ENCODE measurements around the gene PPP1R3A. TPM values are rescaled to one million over a fixed set of nuclear protein-coding genes. Genes with fewer than 3 reads are reported as not detected.
A peak's percentile ranks its signal among the peaks of the same experiment; 100 is the strongest.

Gene PPP1R3A
- total RNA-seq, 1 donor from 2014 or later: not detected

DNA sequence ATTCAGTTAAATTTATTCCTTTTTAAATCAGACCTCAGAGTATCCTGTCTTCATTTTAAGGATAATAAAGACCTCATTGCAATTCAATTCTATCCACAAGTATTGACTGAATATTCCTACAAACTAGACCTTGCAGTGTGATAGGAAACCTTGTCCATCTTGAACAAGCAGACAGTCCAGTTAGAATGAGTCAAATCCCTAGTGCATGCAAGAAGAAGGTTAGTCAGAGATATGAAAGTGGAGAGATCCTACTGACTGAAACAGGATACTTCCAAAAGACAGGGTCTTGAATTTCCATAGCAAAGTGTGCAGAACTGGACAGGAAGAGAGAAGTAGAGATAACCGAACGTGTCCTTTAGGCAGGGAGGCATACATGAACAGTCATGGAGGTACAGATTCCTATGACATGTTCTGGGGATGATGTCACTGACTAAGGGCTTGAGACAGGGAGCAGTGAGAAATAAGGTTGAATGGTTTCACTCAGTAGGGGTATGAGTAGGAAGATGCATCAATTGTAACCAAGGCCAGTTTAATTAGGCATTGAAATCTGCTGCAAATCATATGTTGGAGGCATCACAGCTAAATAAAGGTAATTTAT is 45.2 kb downstream of the PPP1R3A start:
- no peak overlapping the region for H3K27ac Mint-ChIP-seq (ENCODE audit: unreplicated experiment)
- H3K27me3 Mint-ChIP-seq (ENCODE audit: unreplicated experiment): no peaks in the 10 kb centered on the region
- no peak overlapping the region for H3K4me3 Mint-ChIP-seq (ENCODE audit: unreplicated experiment)
- H3K36me3 Mint-ChIP-seq (ENCODE audit: unreplicated experiment): no peaks in the 10 kb centered on the region
- H3K9me3 Mint-ChIP-seq (ENCODE audit: unreplicated experiment): peaks cover 11% of the 10 kb centered on the region
- peaks cover 8% of the 10 kb centered on the region for H3K4me1 Mint-ChIP-seq (ENCODE audit: unreplicated experiment)
- no peak for DNase-seq (ENCODE audit: extremely low spot score, unreplicated experiment)
- TF ChIP-seq, protein P1, sequence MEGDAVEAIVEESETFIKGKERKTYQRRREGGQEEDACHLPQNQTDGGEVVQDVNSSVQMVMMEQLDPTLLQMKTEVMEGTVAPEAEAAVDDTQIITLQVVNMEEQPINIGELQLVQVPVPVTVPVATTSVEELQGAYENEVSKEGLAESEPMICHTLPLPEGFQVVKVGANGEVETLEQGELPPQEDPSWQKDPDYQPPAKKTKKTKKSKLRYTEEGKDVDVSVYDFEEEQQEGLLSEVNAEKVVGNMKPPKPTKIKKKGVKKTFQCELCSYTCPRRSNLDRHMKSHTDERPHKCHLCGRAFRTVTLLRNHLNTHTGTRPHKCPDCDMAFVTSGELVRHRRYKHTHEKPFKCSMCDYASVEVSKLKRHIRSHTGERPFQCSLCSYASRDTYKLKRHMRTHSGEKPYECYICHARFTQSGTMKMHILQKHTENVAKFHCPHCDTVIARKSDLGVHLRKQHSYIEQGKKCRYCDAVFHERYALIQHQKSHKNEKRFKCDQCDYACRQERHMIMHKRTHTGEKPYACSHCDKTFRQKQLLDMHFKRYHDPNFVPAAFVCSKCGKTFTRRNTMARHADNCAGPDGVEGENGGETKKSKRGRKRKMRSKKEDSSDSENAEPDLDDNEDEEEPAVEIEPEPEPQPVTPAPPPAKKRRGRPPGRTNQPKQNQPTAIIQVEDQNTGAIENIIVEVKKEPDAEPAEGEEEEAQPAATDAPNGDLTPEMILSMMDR (IDR thresholded peaks at IDR 0.05): no peak

DNA sequence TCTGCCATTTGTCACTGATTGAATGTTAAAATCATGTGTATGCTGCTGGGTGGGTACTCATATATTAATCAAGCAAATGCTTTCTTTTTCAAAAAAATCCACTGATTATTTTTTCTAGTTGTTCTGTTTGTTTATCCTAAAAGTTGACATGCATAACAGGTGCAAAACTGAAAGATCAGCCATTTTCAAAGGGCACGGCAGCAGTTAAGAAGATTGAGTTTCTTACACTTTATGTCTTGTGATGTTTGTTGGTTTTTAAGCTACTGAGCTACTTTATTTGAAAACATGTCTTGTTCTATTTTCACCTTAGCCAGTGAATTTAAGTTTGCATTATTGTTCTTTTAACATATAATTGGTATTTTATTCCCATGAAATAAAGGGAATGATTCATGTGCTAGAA is 45.8 kb downstream of the PPP1R3A start:
- Mint-ChIP-seq H3K27me3 (ENCODE audit: unreplicated experiment) (no peaks in the 10 kb centered on the region), H3K4me3 (ENCODE audit: unreplicated experiment) (no peak overlapping the region), H3K36me3 (ENCODE audit: unreplicated experiment) (no peaks in the 10 kb centered on the region), H3K4me1 (ENCODE audit: unreplicated experiment) (peaks cover 8% of the 10 kb centered on the region), H3K9me3 (ENCODE audit: unreplicated experiment) (peaks cover 11% of the 10 kb centered on the region), H3K27ac (ENCODE audit: unreplicated experiment) (no peak overlapping the region)
- no peak for DNase-seq (ENCODE audit: extremely low spot score, unreplicated experiment)
- TF ChIP-seq, protein P1 (IDR thresholded peaks at IDR 0.05): no peak

DNA sequence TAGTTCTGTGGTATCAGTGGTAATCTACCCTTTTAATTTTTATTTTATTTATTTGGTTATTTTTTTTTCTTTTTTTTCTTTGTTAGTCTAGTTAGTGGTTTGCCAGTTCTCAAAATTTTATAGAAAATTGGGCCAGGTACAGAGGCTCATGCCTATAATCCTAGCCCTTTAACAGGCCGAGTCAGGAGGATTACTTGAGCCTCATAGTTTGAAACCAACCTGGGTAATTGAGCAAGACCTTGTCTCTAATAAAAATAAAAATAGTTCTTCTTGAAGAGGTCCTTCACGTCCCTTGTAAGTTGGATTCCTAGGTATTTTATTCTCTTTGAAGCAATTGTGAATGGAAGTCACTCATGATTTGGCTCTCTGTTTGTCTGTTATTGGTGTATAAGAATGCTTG is 51.5 kb downstream of the PPP1R3A start:
- H3K9me3 Mint-ChIP-seq (ENCODE audit: unreplicated experiment): peaks cover 11% of the 10 kb centered on the region
- no peak overlapping the region for H3K27ac Mint-ChIP-seq (ENCODE audit: unreplicated experiment)
- DNase-seq (ENCODE audit: extremely low spot score, unreplicated experiment): no peak
- TF ChIP-seq, protein P1 (IDR thresholded peaks at IDR 0.05): no peak
- H3K27me3 Mint-ChIP-seq (ENCODE audit: unreplicated experiment): no peaks in the 10 kb centered on the region
- H3K4me3 Mint-ChIP-seq (ENCODE audit: unreplicated experiment): no peak overlapping the region
- H3K4me1 Mint-ChIP-seq (ENCODE audit: unreplicated experiment): peaks cover 8% of the 10 kb centered on the region
- H3K36me3 Mint-ChIP-seq (ENCODE audit: unreplicated experiment): no peaks in the 10 kb centered on the region

DNA sequence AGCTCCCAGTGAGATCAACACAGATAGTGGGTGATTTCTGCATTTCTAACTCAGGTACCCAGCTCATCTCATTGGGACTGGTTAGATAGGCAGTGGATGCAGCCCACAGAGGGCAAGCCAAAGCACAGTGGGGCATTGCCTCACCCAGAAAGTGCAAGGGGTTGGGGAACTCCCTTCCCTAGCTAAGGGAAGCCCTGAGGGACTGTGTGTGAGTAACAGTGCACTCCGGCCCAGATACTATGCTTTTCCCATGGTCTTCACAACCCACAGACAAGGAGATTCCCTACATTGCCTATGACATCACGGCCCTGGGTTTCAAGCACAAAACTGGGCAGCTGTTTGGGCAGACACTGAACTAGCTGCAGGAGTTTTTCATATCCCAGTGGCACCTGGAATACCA is 62.8 kb downstream of the PPP1R3A start:
- Mint-ChIP-seq H3K27ac (ENCODE audit: unreplicated experiment) (no peak overlapping the region), H3K4me1 (ENCODE audit: unreplicated experiment) (peaks cover 5% of the 10 kb centered on the region), H3K36me3 (ENCODE audit: unreplicated experiment) (no peaks in the 10 kb centered on the region), H3K4me3 (ENCODE audit: unreplicated experiment) (no peak overlapping the region), H3K9me3 (ENCODE audit: unreplicated experiment) (peaks cover 7% of the 10 kb centered on the region), H3K27me3 (ENCODE audit: unreplicated experiment) (no peaks in the 10 kb centered on the region)
- TF ChIP-seq, protein P1 (IDR thresholded peaks at IDR 0.05): no peak
- no peak for DNase-seq (ENCODE audit: extremely low spot score, unreplicated experiment)

DNA sequence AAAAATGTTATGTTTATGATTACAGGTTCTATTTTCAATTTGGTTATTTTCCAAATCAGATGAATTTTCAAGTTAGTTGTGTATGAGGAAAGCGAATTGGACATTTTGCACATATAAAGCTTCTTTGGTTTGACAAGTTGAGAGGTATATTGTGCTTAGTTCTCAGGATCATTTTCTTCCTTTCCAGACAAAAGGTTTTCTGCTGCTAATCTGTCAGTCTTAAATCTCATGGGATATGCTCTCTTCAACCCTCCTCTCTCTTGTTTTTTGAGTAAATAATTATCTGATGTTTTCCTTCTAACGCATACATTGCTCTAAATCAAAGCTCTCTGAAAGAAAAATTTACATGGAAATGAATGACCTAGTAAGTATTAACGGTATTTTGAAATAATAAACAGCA is 77.9 kb downstream of the PPP1R3A start:
- peak overlapping the region; percentile 63 for H3K27ac Mint-ChIP-seq (ENCODE audit: unreplicated experiment)
- TF ChIP-seq, protein P1 (IDR thresholded peaks at IDR 0.05): no peak
- H3K27me3 Mint-ChIP-seq (ENCODE audit: unreplicated experiment): no peaks in the 10 kb centered on the region
- no peak overlapping the region for H3K4me3 Mint-ChIP-seq (ENCODE audit: unreplicated experiment)
- no peaks in the 10 kb centered on the region for H3K36me3 Mint-ChIP-seq (ENCODE audit: unreplicated experiment)
- no peak for DNase-seq (ENCODE audit: extremely low spot score, unreplicated experiment)
- H3K9me3 Mint-ChIP-seq (ENCODE audit: unreplicated experiment): peaks cover 3% of the 10 kb centered on the region
- H3K4me1 Mint-ChIP-seq (ENCODE audit: unreplicated experiment): peaks cover 23% of the 10 kb centered on the region
